Measurements from ENCODE around the gene MVP. TPM values are rescaled to one million over a fixed set of nuclear protein-coding genes. Genes with fewer than 3 reads are reported as not detected.

The MVP gene
- total RNA-seq, 4 donors from 2014 or later: 113 to 247 (median 177) TPM

- no peak for TF ChIP-seq POLR2A (IDR thresholded peaks at IDR 0.05)
- TF ChIP-seq CTCF (IDR thresholded peaks at IDR 0.05): no peak
- TF ChIP-seq EP300 (IDR thresholded peaks at IDR 0.05): no peak
- peak overlapping the region; percentile 90 to 96 (median 94) for H3K27ac ChIP-seq
These were observed 42.2 kb downstream of the MVP start for GRCh38 chr16:29862383-29862883.

DNA sequence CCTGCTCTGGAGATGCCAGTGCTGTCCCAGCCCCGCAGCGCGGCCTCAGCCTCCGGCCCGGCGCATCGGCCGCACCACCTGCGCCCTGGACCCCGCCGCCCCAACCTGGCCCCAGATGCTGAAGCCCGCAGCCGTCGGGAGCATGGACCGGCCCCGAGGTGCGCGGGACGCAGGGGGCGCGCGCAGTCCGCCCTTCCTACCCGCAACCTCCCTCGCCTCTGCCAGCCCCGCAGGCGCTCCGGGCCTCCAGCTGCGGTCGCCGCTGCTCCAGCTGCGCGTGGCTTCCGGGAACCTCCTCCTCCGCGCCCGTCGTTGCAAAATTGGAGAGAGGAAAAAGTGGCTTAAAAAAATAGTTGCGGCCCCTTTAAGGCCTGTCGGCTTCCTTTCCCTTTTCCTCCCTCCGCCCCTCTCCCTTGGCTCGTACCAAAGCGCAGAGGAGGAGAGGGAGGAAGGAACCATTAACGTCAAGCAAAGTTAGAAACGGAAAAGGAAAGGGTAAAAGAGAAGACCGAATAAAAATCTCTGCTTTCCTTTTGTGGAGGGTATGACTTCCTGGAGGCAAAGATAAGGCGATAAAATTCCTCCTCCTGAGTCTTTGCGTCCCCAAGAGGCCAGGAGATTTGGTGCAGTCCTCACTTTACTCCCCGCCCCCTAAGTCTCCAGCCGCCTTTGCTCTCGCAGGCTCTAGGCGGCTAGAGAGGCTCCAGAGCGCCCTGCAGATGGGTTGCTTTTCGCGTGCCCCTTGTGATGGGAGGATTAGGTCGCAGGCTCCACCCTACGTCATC, 42.8 kb downstream of the MVP start, which contains the start of gene CDIPT:
TSS of gene CDIPT (minus strand) at position 343 of the 785 bp plus-strand sequence. CDS start 369 bp downstream, outside the sequence.
- DNase-seq (ENCODE audit: low spot score in 2 of 2): peak; percentile 76 to 87
- no peak for TF ChIP-seq POLR2A (IDR thresholded peaks at IDR 0.05)
- peak; percentile 27 to 93 (median 71) for TF ChIP-seq CTCF (IDR thresholded peaks at IDR 0.05)
- peak; percentile 87 to 91 for TF ChIP-seq EP300 (IDR thresholded peaks at IDR 0.05)
- WGBS, 2 donors: 1% methylated on average over 52 to 54 of the region's 57 CpGs
- H3K4me1 ChIP-seq: peaks cover 0 to 30% (median 13%) of the 10 kb centered on the region in 4 donors
- peak within 1 kb of the TSS; percentile 90 to 96 (median 94) for H3K27ac ChIP-seq
- no peaks in the 10 kb centered on the region for H3K9me3 ChIP-seq
- H3K27me3 ChIP-seq: no peaks in the 10 kb centered on the region
- peaks cover 3 to 33% (median 8%) of the 10 kb centered on the region in 3 donors for H3K36me3 ChIP-seq
- H3K4me3 ChIP-seq: peak within 1 kb of the TSS; percentile 88 to 97 (median 91)

More at GRCh38 chr16:29862383-29862883, 42.2 kb downstream of the MVP start:
- Histone ChIP-seq H3K4me1 (peaks cover 0 to 30% (median 13%) of the 10 kb centered on the region in 4 donors), H3K27me3 (no peaks in the 10 kb centered on the region), H3K4me3 (peak overlapping the region; percentile 88 to 97 (median 91)), H3K9me3 (no peaks in the 10 kb centered on the region), H3K36me3 (peaks cover 3 to 40% (median 8%) of the 10 kb centered on the region in 3 donors)
- 0 to 3% methylated on average over 27 of the region's 27 CpGs for WGBS, 2 donors
- no peak for DNase-seq (ENCODE audit: low spot score in 2 of 2)

DNA sequence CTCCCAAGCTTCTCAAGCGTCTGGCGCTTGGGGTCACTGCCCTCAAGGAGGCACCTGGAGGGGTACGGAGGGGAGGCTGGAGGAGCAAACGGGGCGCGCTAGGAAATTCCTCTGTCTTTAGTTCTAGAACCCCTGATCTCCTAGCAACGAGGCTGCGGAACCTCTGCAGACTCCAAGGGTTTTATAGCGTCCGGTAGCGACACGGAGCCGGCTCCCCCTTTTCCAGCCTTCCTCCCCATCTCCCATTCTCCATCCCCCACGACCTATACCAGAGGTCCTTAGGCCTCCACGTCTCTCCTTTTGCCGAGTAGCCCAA, 43.4 kb downstream of the MVP start:
- WGBS, 2 donors: 31 to 32% methylated on average over 16 of the region's 16 CpGs
- no peak for DNase-seq (ENCODE audit: low spot score in 2 of 2)
- H3K4me3 ChIP-seq: peak overlapping the region; percentile 11 to 97 (median 89)
- H3K27me3 ChIP-seq: no peaks in the 10 kb centered on the region
- no peak for TF ChIP-seq CTCF (IDR thresholded peaks at IDR 0.05)
- no peak for TF ChIP-seq POLR2A (IDR thresholded peaks at IDR 0.05)
- no peak for TF ChIP-seq EP300 (IDR thresholded peaks at IDR 0.05)
- H3K9me3 ChIP-seq: no peaks in the 10 kb centered on the region
- peaks cover 3 to 28% (median 7%) of the 10 kb centered on the region in 3 donors for H3K36me3 ChIP-seq
- peak overlapping the region; percentile 8 to 96 (median 94) for H3K27ac ChIP-seq
- peaks cover 0 to 30% (median 13%) of the 10 kb centered on the region in 4 donors for H3K4me1 ChIP-seq

DNA sequence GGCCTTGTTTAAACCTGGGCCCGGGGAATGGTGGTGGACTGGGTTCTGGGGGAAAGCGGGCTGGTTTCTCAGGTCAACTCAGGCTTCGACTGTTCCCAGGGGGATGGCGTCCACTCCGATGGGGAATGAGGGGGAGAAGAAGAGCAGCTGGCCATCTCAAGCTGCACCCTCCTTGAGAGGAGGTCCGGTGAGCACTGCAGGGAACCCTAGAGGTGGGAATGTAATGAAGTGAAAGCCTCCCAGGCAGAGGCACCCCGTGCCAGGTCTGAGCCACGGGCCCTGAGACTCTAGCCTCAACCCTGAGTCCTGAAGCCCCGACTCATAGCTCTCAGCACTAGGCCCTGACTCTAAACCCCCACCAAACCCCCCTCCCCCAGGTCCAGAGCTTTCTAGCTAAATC, 43.9 kb downstream of the MVP start:
- DNase-seq (ENCODE audit: low spot score in 2 of 2): no peak

More for the DNA sequence above, 43.9 kb downstream of the MVP start:
- no peak for TF ChIP-seq POLR2A (IDR thresholded peaks at IDR 0.05)
- TF ChIP-seq EP300 (IDR thresholded peaks at IDR 0.05): no peak
- no peak for TF ChIP-seq CTCF (IDR thresholded peaks at IDR 0.05)
- H3K27me3 ChIP-seq: no peaks in the 10 kb centered on the region
- WGBS, 2 donors: 79 to 84% methylated on average over 9 of the region's 9 CpGs
- no peaks in the 10 kb centered on the region for H3K9me3 ChIP-seq
- peak overlapping the region in 1 of 4 donors; percentile 11 for H3K4me3 ChIP-seq
- H3K27ac ChIP-seq: no peak overlapping the region
- H3K36me3 ChIP-seq: peaks cover 0 to 22% (median 5%) of the 10 kb centered on the region in 3 donors
- peaks cover 0 to 30% (median 13%) of the 10 kb centered on the region in 4 donors for H3K4me1 ChIP-seq

All from tibial nerve (tissue), 4 donors.